Vagina (tissue), 2 donors: Measurements from ENCODE around the gene VAV3. TPM values are rescaled to one million over a fixed set of nuclear protein-coding genes. Genes with fewer than 3 reads are reported as not detected.

ENCODE experiments used
- DNase-seq, 2 donors: peaks; one replicate each; pipeline ENCODE4 v3.0.0-alpha.2; 2017; ENCODE audit errors: extremely low spot score in 2 of 2
- H3K27ac ChIP-seq: fragments of 200-600 bp; sonication (generic); one replicate; pipeline ENCODE4 v1.5.1; 2019
- H3K27me3 ChIP-seq: fragments of 200-600 bp; sonication (generic); one replicate; pipeline ENCODE4 v1.5.1; 2019
- H3K36me3 ChIP-seq, 2 donors: fragments of 200-600 bp; sonication (generic); one replicate each; pipeline ENCODE4 v1.5.1; 2017 to 2019
- H3K4me1 ChIP-seq: fragments of 200-600 bp; sonication (generic); one replicate; pipeline ENCODE4 v1.5.1; 2019
- H3K4me3 ChIP-seq, 2 donors: fragments of 200-600 bp; sonication (generic); 1 replicate in 1 of 2; 2 replicates in 1 of 2; pipeline ENCODE4 v1.5.1; 2016 to 2019
- H3K9me3 ChIP-seq: fragments of 200-600 bp; sonication (generic); one replicate; pipeline ENCODE4 v1.5.1; 2019
- POLR2A ChIP-seq, 2 donors: fragments of 450-650 bp; IDR thresholded peaks; one replicate each; pipeline ENCODE4 v1.6.1; 2017; ENCODE audit warnings: antibody characterized with exemption in 2 of 2, mild to moderate bottlenecking in 2 of 2, moderate library complexity in 2 of 2
- POLR2AphosphoS5 ChIP-seq, 2 donors: sonication (generic); formaldehyde crosslinking; IDR thresholded peaks; one replicate each; pipeline ENCODE4 v1.9.0; 2017; ENCODE audit warnings: antibody characterized with exemption in 2 of 2, mild to moderate bottlenecking in 2 of 2, low read depth in 1 of 2; ENCODE audit not compliant: insufficient read depth in 1 of 2
- intact Hi-C: fragments of 100-400 bp; cut with DNase I; formaldehyde crosslinking; loops from one replicate; pipeline ENCODE4 v1.15.1; 2023
- total RNA-seq: library from RNA; depleted of rRNA; stranded (reverse); fragments of >200 nt; gene quantifications from one replicate; pipeline ENCODE4 v1.2.3, GENCODE V29; 2016
- TF ChIP-seq, protein P1 (sequence below), 3 experiments: fragments of 450-650 bp in 2 of 3; fragments of 200-600 bp in 1 of 3; sonication (generic) in 1 of 3; IDR thresholded peaks; one replicate each; pipeline ENCODE4 v1.5.1; 2017 to 2019; ENCODE audit warnings: antibody characterized with exemption in 3 of 3, mild to moderate bottlenecking in 2 of 3, moderate library complexity in 2 of 3

Gene VAV3
- total RNA-seq, 1 donor from 2014 or later: 67.5 TPM

DNA sequence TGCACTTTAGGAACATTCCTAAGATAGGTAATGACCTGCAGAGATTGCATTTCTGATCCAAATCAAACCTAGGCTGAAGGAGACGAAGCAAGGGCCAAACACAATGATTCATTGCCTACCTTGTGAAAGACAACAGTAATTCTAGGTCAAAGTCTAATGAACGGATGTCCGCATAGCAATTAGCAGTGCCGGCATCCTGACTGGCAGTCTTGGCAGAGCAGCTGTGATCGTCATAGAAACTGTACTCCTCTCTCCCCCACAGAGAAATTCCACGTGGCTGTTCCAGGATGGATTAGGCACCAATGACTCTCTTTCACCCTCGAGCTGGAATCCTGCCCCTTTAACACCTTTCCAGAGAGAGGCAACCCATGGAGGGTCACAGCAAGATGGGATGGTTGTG lies 28.9 kb upstream of the VAV3 start:
- TF ChIP-seq, protein P1, sequence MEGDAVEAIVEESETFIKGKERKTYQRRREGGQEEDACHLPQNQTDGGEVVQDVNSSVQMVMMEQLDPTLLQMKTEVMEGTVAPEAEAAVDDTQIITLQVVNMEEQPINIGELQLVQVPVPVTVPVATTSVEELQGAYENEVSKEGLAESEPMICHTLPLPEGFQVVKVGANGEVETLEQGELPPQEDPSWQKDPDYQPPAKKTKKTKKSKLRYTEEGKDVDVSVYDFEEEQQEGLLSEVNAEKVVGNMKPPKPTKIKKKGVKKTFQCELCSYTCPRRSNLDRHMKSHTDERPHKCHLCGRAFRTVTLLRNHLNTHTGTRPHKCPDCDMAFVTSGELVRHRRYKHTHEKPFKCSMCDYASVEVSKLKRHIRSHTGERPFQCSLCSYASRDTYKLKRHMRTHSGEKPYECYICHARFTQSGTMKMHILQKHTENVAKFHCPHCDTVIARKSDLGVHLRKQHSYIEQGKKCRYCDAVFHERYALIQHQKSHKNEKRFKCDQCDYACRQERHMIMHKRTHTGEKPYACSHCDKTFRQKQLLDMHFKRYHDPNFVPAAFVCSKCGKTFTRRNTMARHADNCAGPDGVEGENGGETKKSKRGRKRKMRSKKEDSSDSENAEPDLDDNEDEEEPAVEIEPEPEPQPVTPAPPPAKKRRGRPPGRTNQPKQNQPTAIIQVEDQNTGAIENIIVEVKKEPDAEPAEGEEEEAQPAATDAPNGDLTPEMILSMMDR (IDR thresholded peaks at IDR 0.05): no peak
- TF ChIP-seq POLR2AphosphoS5 (IDR thresholded peaks at IDR 0.05; ENCODE audit: insufficient read depth in 1 of 2, low read depth in 1 of 2) (no peak), POLR2A (IDR thresholded peaks at IDR 0.05) (no peak)

DNA sequence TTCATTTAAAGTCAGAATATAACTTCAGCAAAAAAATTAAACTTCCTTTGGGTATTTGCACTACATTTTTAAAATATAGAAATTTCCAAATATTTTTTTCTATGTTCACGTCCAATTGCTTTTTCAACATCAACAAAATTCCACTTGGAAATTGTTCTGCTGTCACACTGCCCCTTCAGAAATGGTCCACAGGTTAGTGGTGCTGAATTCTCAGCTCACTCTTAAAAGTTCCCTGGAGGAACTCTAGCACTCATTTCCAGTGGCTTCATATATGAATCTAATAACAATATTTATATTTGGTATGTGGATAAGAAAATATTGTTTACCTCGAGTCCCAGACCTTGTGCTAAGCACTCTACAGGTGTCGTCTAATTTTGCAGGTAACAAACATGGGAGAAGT lies 27.4 kb upstream of the VAV3 start:
- no peaks in the 10 kb centered on the region for H3K9me3 ChIP-seq
- no peaks in the 10 kb centered on the region for H3K36me3 ChIP-seq
- no peaks in the 10 kb centered on the region for H3K27me3 ChIP-seq
- no peak for DNase-seq
- H3K4me3 ChIP-seq: no peak overlapping the region
- no peak overlapping the region for H3K27ac ChIP-seq
- intact Hi-C loops: no loop called here
- TF ChIP-seq POLR2AphosphoS5 (IDR thresholded peaks at IDR 0.05; ENCODE audit: insufficient read depth in 1 of 2, low read depth in 1 of 2) (no peak), POLR2A (IDR thresholded peaks at IDR 0.05) (no peak)
- TF ChIP-seq, protein P1 (IDR thresholded peaks at IDR 0.05): no peak
- no peaks in the 10 kb centered on the region for H3K4me1 ChIP-seq

More for the DNA sequence above, 28.9 kb upstream of the VAV3 start:
- no peak overlapping the region for H3K4me3 ChIP-seq
- DNase-seq: no peak
- H3K4me1 ChIP-seq: no peaks in the 10 kb centered on the region
- H3K36me3 ChIP-seq: no peaks in the 10 kb centered on the region
- no peak overlapping the region for H3K27ac ChIP-seq
- H3K27me3 ChIP-seq: no peaks in the 10 kb centered on the region
- intact Hi-C loops: no loop called here
- H3K9me3 ChIP-seq: no peaks in the 10 kb centered on the region

DNA sequence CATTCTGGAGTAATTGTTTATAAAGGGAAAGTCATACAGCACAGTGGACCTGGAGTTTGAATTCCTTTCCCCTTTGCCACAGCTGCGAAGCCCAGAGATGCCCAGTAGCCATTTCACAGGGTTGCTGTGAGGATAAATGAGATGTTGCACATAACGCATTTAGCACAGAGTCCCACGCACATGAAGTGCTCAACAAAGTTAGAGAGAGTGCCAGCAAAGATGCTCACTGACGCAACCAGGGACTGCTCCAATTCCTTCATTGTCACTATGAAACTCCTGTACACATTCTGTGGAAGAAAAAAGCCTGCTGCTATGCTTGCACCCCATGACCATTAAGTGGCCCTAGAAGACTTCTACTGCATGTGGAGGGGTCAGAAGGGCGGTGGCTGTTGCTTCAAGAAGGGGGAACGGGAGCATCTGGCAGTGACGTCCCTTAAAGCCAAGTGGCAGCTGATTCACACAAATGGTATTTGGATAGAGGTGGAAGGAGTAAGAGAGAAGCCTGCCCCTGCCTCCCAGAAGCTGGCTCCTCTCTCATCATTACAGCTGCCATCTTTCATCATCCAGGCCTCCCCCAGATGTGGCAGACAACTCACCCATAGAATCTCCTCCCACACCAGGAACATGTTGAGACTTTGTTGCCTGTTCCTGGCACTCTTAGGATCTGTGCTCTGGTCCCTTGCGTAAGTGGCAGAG lies 26.5 kb upstream of the VAV3 start:
- DNase-seq: no peak
- H3K27me3 ChIP-seq: no peaks in the 10 kb centered on the region
- intact Hi-C loops: no loop called here
- no peak overlapping the region for H3K4me3 ChIP-seq
- no peaks in the 10 kb centered on the region for H3K36me3 ChIP-seq
- no peaks in the 10 kb centered on the region for H3K9me3 ChIP-seq
- H3K4me1 ChIP-seq: no peaks in the 10 kb centered on the region
- H3K27ac ChIP-seq: no peak overlapping the region
- TF ChIP-seq, protein P1 (IDR thresholded peaks at IDR 0.05): no peak
- TF ChIP-seq POLR2AphosphoS5 (IDR thresholded peaks at IDR 0.05; ENCODE audit: insufficient read depth in 1 of 2, low read depth in 1 of 2): no peak
- TF ChIP-seq POLR2A (IDR thresholded peaks at IDR 0.05): no peak

DNA sequence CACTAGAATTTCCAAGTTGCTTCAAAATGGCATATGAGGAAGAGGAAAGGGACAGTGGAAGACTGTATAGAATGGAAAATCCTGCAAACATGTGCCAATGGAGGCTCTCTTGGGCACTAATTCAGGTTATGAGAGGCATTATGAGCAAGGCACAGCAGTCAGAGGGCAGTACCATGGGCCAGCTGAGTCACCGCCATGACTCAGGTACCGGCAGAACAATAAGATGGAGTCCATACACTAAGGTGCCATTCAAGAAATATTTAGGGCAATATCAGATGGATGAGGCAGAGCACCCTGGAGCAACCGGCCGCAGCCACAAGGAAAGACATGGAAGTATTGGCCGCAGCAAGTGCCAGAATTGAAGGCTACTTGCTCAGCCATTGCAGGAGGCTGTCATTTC lies 25.6 kb upstream of the VAV3 start:
- H3K9me3 ChIP-seq: no peaks in the 10 kb centered on the region
- intact Hi-C loops: no loop called here
- no peak overlapping the region for H3K4me3 ChIP-seq
- no peak for TF ChIP-seq POLR2AphosphoS5 (IDR thresholded peaks at IDR 0.05; ENCODE audit: insufficient read depth in 1 of 2, low read depth in 1 of 2)
- no peak for TF ChIP-seq POLR2A (IDR thresholded peaks at IDR 0.05)
- TF ChIP-seq, protein P1 (IDR thresholded peaks at IDR 0.05): no peak
- no peaks in the 10 kb centered on the region for H3K36me3 ChIP-seq
- no peaks in the 10 kb centered on the region for H3K27me3 ChIP-seq
- H3K27ac ChIP-seq: no peak overlapping the region
- no peak for DNase-seq
- no peaks in the 10 kb centered on the region for H3K4me1 ChIP-seq

DNA sequence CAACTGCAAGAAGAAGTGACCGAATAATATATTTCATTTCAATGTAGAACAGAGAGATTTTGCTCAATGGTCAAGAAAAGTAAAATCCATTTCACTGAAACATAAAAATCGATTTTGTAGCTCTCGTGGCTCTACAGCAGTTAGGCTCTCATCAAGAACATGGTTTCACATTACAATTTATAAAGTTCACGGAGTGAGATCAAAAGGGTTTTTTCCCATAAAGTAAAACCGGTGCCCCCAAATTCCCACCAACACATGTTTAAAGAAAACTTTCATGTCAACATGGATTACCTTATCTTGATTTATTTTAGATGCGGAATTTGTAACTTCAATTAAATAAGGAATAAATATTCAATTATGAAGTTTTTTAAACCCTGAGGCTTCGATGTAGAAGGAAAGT lies 16.3 kb upstream of the VAV3 start:
- intact Hi-C loops: no loop called here
- TF ChIP-seq POLR2A (IDR thresholded peaks at IDR 0.05) (no peak), POLR2AphosphoS5 (IDR thresholded peaks at IDR 0.05; ENCODE audit: insufficient read depth in 1 of 2, low read depth in 1 of 2) (no peak)
- TF ChIP-seq, protein P1 (IDR thresholded peaks at IDR 0.05): no peak
- DNase-seq: no peak
- no peaks in the 10 kb centered on the region for H3K27me3 ChIP-seq
- H3K36me3 ChIP-seq: no peaks in the 10 kb centered on the region
- H3K4me3 ChIP-seq: no peak overlapping the region
- H3K9me3 ChIP-seq: no peaks in the 10 kb centered on the region
- no peaks in the 10 kb centered on the region for H3K4me1 ChIP-seq
- H3K27ac ChIP-seq: no peak overlapping the region
